NB4 (cell line): ENCODE data around the gene C2CD2.

Experiments used
- DNase-seq: peaks from one replicate; pipeline ENCODE4 v3.0.0; 2010; ENCODE audit warnings: low read depth
- H3K4me3 ChIP-seq: one replicate; pipeline ENCODE4 v1.5.1; 2011; ENCODE audit warnings: mild to moderate bottlenecking, low read depth, low read length, moderate library complexity
- CTCF ChIP-seq: IDR thresholded peaks from one replicate; pipeline ENCODE4 v1.5.1; 2012; ENCODE audit warnings: low read depth, low read length
- MAX ChIP-seq: IDR thresholded peaks from 2 replicates; pipeline ENCODE4 v1.6.1; 2011; ENCODE audit warnings: low read depth, low read length
- MYC ChIP-seq: IDR thresholded peaks from 2 replicates; pipeline ENCODE4 v1.6.1; 2011; ENCODE audit warnings: low read depth, low read length
- POLR2A ChIP-seq: IDR thresholded peaks from 2 replicates; pipeline ENCODE4 v1.6.1; 2011; ENCODE audit warnings: mild to moderate bottlenecking; ENCODE audit not compliant: insufficient read length; ENCODE audit errors: extremely low read depth

Gene C2CD2

GRCh38 chr21:41873426-41873825 is 80.4 kb downstream of the C2CD2 start:
- H3K4me3 ChIP-seq = no peak overlapping the region
- no peak for DNase-seq
- no peak for TF ChIP-seq MYC
- no peak for TF ChIP-seq MAX
- no peak for TF ChIP-seq POLR2A
- no peak for TF ChIP-seq CTCF

- no peak overlapping the region for H3K4me3 ChIP-seq
- no peak for DNase-seq
- TF ChIP-seq POLR2A = no peak
- no peak for TF ChIP-seq CTCF
- no peak for TF ChIP-seq MYC
- TF ChIP-seq MAX = no peak
Measured at GRCh38 chr21:41873005-41873404, 80.8 kb downstream of the C2CD2 start.

- no peak overlapping the region for H3K4me3 ChIP-seq
- TF ChIP-seq CTCF = no peak
- DNase-seq = no peak
Measured at GRCh38 chr21:41871293-41872030, 82.4 kb downstream of the C2CD2 start.

- DNase-seq = no peak
- H3K4me3 ChIP-seq = no peak overlapping the region
- TF ChIP-seq POLR2A (no peak), CTCF (no peak), MAX (no peak), MYC (no peak)
Measured at GRCh38 chr21:41869771-41870170, 84.0 kb downstream of the C2CD2 start.

GRCh38 chr21:41868062-41868710 is 85.6 kb downstream of the C2CD2 start:
- DNase-seq = no peak

GRCh38 chr21:41867313-41867712 is 86.5 kb downstream of the C2CD2 start:
- no peak overlapping the region for H3K4me3 ChIP-seq
- DNase-seq = no peak
- TF ChIP-seq MAX (no peak), POLR2A (no peak), MYC (no peak), CTCF (no peak)

More at GRCh38 chr21:41868062-41868710, 85.6 kb downstream of the C2CD2 start:
- no peak for TF ChIP-seq POLR2A
- no peak overlapping the region for H3K4me3 ChIP-seq
